Sigmoid colon (tissue), 4 donors: Measurements from ENCODE around the gene DCAF8L2.

Experiments used
- CTCF ChIP-seq, 4 experiments: fragments of 450-650 bp in 3 of 4; fragments of 200-600 bp in 1 of 4; IDR thresholded peaks; one replicate each; pipeline ENCODE4 v1.5.1; 2016 to 2019; ENCODE audit warnings: antibody characterized with exemption in 4 of 4, mild to moderate bottlenecking in 3 of 4, moderate library complexity in 2 of 4
- EP300 ChIP-seq, 4 donors: sonication (generic); formaldehyde crosslinking; IDR thresholded peaks; one replicate each; pipeline ENCODE4 v1.6.1; 2017; ENCODE audit warnings: antibody characterized with exemption in 4 of 4
- POLR2A ChIP-seq, 2 donors: fragments of 450-650 bp; IDR thresholded peaks; one replicate each; pipeline ENCODE4 v1.6.1; 2016; ENCODE audit warnings: antibody characterized with exemption in 2 of 2, mild to moderate bottlenecking in 2 of 2, moderate library complexity in 2 of 2
- POLR2AphosphoS5 ChIP-seq, 4 donors: sonication (generic); formaldehyde crosslinking; IDR thresholded peaks; one replicate each; pipeline ENCODE4 v1.6.1; 2017; ENCODE audit warnings: antibody characterized with exemption in 4 of 4

GRCh38 chrX:27619975-27620374 is 29.8 kb downstream of the DCAF8L2 start:
- TF ChIP-seq CTCF (IDR thresholded peaks at IDR 0.05) (no peak), POLR2A (IDR thresholded peaks at IDR 0.05) (no peak), POLR2AphosphoS5 (IDR thresholded peaks at IDR 0.05) (no peak), EP300 (IDR thresholded peaks at IDR 0.05) (no peak)
